HPDE6-E6E7 (cell line): ENCODE results near the gene HES7.
"Not testable (repeated sequence)": the region's sequence is repeated elsewhere in the genome, so short reads cannot be mapped to it uniquely, and the experiment has no call there.

Experiments
- DNase-seq: peaks from one replicate; pipeline ENCODE4 v3.0.0; 2011; ENCODE audit warnings: missing footprints; ENCODE audit errors: extremely low spot score

HES7 gene

DNA sequence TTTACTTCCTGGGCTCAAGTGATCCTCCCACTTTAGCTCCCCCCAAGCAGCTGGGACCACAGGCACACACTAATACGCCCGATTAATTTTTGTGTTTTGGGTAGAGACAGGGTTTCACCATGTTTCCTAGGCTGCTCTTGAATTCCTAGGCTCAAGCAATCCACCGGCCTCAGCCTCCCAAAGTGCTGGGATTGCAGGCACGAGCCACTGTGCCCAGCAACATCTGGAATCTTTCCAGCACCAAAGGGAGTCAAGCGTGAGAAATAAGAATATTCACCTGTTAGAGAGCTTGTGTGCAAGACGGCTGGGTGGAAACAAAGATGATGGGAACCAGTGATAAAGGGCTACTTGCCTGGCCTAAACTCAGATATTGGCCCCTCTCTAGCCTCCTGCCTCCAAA is 22.2 kb downstream of the HES7 start:
- no peak for DNase-seq

DNA sequence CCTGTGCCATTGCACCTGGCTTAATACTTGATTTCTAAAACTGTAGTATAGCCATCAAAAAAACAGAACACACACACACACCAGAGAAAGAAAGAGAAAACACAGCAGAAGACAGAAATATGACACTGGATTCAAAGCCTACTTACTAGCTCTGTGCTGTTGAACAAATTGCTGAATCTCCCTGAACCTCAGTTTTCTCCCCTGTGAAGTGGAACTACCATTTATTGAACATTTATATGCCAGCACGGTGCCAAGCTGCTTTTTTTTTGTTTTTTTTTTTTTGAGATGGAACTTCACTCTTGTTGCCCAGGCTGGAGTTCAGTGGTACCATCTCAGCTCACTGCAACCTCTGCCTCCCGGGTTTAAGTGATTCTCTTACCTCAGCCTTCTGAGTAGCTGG is 23.1 kb downstream of the HES7 start:
- no peak for DNase-seq

DNA sequence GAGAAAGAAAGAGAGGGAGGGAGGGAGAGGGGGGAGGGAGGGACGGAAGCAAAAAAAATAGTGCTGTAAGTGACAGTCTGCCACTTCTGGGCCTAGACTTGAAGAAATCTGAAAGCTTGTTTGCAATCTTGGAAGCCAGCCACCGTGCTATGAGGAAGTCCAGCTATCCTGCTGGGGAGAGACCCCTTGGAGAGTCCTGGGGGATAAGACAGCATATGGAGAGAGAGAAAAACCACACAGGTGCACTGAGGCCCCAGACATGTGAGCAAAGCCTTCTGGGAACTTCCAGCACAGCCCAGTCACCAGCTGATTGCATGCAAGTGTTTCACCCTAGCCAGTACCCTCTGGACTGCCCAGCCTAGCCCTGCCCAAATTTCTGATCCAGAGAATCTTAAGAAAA is 23.8 kb downstream of the HES7 start:
- no peak for DNase-seq

DNA sequence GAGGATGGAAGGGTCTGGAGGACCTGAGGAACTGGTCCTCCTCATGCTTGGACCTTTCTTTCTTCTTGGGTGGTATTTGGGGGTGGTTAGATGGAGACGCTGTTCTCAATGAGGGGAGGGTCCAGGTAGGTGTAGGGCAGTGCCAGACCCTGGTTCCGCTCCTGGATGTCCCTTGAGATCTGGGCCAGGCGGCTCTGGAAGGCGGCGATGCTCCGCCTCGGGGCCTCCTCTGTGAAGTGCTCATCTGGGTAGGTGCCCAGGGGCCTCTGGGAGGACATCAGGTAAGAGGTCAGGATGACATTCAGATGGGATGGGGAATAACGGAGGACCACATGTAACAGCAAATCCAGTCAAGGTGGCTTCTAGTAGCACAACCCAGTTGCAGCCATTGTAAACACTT is 27.4 kb downstream of the HES7 start:
- DNase-seq: no peak

DNA sequence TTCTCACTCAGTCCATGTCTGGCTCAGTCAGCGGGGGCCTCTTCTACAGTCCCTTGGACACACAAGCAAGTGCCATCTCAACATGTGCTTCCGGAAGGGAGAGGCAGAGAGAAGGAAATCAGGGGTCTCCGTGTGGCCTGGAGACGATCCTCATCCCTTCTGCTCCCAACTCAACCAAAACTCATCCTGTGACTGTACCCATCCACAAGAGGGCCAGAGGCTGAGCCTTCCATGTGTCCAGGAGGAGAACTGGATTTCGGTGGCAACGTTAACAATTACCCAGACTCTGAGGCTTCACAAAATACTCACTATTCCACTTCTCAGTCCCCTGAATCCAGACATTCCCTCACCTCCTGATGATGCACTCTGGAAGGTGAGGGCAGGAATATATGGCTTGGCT is 28.5 kb downstream of the HES7 start:
- no peak for DNase-seq

DNA sequence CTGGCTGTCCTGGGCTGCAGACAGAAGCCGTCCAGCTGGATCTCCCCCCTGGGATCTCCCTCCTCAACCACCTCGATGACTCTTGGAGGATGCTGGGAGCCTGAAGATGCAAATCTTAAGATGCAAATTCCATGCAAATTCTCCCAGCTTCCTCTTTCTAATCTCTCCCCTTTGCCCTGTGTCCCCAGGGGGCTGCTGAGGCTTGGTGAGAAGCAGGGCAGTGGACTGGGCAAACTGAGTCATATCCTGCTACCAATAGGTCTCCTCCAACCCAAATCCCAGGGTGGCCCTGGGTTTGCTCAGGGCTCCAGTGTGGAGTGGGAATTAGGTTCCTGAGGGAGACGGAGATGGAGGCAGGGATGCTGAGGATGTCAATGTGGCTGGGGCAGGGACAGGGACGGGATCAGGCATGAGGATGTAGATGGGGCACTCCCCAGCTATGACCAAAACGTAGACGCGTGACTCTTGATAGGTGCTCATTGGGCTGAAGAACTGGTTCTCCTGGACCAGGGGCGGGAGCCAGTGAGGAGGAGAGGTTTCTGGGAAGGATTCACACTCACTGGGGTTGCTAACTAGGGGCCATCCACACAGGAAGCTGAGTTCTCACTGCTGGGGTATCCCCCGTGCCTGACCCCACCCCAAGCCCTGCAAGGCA is 32.7 kb downstream of the HES7 start:
- DNase-seq: peak; percentile 17

DNA sequence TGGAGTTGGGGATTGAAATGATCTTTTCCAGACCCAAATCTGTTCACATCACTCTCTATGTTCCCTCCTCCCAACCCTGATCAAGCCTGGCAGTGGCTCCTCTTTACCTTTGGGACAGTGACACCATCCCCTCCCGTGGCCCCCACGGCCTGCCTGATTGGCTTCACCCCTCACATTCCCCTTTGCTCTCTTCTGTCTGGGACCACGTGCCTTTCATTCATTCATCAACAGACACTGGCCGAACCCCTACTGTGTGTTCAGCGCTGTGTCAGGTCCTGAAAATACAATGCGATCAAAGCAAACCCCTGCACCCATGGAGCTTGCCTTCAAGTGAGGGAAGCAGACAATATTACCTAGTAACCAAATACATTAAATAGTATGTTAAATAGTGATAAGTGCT is 34.2 kb downstream of the HES7 start:
- no peak for DNase-seq

DNA sequence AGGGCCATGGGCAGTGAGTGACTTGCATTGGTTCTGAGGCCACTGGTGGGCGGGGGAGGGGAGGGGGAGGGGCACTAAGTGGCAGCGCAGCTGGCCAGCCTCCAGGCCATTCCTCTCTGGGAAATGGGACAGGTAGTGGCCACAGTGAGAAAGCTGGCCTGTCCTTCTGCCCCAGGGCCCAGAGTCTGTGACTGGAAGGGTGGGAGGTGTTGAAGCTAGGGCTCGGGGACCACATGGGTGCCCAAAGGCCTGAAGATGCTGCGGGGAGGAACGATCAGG is 36.0 kb downstream of the HES7 start:
- DNase-seq: no peak

DNA sequence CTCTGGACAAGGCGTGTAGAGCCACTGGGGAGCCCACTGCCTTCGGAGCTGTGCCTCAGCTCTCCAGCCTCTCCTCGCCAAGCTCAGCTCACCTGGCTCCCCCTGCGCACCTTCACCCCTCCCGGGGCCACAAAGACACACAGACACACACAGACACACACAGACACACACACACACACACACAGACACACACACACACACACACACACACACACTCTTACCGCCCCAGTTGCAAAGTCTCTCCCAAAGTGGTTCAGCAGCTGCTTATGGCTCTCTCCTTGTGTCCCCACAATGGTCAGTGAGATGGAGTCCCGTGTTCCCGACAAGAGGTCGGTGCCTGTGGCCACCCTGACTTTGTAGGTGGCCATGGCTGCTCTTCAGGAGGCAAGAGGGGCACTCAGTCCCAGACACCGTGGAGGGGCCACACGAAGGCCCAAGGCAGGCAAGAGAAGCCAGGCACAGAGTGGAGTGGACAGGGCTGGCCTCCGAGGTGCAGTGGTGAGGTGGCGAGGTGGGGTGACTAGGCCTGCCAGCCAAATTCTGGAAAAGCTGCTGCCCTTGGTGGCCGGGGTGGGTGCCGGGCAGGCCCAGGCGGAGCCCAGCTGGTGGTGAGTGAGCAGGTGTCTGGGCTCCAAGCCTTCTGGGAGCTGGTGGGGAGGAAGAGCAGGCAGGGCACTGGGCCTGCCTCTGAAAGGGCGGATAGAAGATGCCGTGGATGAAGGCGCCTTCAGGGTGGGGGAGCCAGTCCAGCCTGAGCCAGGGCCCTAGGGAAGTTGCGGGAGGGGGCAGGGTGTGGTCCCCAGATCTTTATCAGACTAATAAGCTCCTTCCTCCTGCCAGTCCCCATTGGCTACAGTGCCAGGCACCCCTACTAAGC is 36.6 kb downstream of the HES7 start, which contains the start of gene ALOX12B:
Gene ALOX12B, minus strand, starts transcription at position 642 of the 877 bp plus-strand sequence. Its CDS starts 274 bp downstream, at position 368.
- DNase-seq: no peak

DNA sequence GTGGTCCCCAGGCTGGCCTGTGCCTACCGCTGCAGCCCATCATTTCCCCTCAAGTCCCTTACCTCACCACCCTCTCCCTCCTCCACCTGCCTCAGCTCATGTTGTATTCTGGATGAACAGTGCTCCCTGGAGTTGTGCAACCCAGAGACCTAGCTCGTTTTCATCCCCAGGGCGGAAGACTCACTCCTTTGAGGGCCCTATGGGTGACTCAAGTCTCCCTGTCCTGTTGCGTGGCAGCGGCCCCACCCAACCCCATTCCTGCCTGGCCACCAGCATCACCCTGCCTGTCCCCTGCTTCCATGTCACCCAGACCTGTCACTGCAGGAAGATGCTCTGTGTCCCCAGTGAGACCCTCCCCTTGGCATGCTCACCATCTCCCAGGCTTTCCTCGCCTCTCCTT is 39.7 kb downstream of the HES7 start:
- no peak for DNase-seq

DNA sequence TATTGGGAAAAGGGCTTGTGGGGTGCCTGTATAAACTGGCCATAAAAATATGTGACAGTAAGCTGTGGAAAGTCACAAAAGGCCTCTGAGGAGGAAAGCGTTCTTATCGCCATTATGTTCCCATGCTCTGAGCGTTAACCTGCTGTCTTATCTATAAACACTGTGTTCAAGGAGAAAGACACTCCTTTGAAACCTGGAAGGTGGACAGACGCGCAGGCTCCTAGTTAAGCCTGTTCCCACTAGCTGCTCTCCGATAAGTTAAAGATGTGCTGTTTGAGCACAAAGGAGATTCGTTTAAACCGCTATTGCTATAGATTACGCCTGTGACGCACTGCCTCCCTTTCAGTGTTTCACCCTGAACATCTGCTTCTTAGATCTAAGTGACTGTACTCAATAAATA is 41.6 kb downstream of the HES7 start:
- no peak for DNase-seq

DNA sequence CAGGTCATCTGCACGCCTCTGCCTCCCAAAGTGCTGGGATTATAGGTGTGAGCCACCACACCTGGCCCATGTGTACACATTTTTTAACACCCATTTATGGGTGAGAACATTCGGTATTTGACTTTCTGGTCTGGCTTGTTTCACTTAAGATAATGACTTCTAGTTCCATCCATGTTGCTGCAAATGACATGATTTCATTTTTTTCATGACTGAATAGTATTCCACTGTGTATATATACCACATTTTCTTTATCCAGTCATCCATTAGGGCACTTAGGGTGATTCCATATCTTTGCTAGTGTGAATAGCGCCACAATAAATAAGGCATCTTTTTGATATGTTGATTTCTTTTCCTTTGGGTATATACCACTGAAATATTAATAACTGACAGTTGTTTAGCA is 42.0 kb downstream of the HES7 start:
- DNase-seq: no peak

DNA sequence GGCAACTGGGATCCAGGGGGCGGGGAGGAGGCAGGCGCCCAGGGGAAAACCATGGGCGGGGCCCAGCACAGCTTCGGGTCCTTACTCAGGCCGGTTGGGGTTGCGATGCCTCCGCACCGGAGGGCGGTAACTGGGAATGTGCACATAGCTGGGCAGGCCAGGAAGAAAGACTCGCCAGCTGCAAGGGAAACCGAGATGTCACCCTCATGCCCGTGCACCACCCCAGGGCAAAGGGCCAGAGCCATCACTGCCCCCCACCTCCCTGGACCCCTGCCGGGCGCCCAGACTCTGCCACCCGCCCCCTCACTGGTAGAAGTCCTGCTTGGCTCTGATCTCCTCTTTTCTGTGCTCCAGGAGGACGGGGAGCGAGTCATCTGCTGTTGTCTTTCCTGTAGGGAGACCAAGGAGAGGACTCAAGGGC is 43.1 kb downstream of the HES7 start:
- DNase-seq: no peak

DNA sequence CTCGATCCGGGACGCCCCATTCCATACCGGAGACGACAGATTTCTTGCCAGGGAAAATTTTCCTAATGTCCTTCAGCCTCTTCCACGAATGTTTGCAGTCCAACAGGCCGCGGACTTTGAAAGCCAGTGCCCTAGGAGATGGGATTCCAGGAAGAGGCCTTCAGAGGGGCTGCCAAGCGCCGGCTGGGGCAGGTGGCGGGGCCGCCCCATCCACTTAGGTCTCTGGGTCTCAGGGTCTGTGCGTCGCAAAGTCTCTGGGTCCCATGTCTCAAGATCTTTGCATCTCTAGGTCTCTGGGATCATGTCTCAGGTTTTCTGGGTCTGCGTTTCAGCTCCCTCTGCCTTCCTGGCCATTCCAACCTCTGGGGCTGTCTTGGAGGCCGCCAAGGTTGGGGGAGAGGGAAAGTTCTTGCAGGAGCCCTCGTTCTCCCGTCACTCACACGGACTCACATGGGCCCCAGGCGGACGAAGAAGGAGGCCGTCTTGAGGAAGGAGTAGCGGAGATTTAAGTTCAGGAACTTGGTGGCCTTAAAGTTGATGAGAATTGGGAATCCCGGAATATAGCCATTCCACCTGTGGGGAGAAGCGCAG is 43.6 kb downstream of the HES7 start:
- DNase-seq: no peak

DNA sequence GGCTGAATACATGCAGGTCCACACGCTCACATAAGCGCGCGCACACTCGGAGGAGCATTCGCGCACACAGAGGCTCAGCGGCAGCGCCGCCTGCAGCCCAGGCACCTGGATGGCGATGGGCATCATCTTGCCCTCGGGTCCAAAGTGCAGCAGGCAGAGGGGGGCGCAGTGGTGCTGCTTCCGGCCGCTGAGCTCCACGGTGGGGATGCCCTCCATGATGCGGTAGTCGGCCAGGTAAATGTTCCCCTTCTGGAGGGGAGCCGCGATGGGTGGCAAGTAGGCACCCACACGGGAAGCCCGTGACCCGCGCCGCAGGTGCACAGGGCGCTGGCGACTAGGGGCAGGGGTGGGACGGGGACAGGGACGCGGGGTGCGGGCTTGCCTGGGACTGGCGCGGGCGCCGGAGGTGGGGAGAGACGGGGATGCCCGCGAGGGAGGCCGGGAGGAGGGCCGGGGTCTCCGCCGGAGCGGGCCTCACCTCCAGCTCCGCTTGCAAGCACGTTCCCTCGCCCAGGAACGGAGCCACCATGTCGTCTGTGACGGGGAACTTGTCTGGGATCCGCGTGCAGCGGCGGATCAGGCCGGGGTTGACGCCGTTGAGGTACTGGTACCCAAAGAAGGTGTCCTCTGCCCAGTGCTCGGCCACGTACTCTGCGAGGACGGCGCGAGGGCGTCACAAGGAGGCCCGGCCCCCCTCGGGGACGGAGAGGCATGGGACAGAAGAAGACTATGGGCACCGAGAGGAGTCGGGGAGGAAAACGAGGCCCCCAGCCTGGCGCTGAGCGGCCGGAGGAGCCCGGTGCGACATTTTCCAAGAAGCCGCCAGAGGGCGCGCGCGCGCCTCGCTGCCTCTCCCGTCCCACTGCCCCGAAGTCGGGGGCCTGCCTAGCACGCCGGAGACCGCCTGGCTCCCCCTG is 44.4 kb downstream of the HES7 start:
- DNase-seq: peak; percentile 70

DNA sequence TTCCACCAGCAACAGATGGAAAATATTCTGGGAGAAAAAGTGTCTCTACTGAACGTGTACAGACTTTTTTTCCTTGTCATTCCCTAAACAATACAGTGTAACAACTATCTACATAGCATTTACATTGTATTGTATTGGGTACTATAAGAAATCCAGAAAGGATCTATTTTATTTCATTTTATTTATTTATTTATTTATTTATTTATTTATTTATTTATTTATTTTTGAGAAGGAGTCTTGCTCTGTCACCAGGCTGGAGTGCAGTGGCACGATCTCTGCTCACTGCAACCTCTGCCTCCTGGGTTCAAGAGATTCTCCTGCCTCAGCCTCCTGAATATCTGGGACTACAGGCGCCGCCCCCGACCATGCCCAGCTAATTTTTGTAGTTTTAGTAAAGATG is 46.0 kb downstream of the HES7 start:
- DNase-seq: not testable (repeated sequence)

DNA sequence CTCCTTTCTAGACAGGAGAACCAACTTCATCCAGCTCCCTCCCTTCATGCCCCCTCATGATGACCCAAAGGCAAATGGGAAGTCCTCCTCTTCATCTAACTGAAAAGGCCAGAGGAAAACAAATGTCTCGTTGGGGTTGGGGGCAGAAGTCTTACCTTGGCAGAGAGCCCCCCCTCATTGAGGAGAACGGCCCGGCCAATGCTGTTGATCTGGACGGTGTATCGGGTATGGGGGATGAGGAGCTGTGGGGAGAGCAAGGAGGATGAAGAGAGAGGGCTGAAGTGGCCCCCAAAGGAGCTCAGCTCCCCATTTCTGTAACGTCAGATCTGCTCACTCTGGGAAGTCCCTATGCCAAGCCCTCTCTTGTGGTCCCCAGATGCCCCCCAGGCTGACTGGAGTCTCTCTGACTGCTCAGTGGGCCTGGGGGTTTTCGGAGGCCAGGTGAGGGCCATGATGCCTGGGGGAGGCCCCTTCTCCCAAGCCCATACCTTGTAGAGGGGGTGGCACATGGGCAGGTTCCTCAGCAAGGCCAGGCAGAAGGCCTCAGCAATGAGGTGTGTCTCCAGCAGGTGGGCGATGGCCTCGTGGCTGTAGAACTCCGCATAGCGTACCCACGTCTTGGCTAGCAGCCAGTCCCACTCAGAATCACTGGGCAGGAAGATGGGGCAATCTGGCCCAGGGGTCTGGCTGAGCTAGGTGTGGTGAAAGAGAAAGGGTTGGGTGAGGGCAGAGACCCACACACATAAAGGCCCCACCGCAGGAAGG is 47.2 kb downstream of the HES7 start:
- no peak for DNase-seq

DNA sequence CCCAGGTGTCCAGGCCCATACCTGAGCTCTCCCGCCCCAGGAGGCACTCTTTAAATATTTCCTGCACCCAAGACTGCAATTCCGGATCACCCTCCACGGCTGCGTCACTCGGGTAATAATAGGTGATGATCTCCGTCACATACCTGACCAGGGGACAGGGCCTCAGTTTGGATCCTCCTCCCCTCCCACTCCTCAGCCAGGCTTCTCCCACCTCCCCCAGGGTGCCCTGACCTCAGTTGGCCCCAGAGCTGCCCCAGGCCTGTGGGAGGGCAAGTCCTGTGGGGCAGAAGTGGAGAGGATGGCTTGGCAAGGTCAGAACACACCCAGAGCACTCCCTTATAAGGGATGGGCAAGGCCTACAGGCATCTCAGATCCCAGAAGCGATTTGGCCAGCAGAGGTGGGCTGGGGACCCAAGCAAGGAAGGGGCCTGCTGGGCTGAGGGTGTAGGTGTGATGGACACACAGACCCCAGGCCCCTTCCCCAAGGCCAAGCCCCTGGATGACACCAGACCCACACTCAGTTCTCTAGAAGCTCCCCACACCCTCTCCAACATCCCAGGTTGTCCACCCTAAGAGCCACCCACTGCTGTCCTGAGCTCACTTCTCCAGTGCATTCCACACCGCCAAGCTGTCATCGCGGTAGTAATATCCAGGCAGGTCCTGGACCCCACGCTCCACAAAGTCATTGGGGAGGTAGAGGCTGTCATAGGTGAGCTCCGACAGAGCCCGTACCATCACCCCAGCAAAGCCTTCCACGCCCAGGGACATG is 48.1 kb downstream of the HES7 start:
- DNase-seq: no peak

DNA sequence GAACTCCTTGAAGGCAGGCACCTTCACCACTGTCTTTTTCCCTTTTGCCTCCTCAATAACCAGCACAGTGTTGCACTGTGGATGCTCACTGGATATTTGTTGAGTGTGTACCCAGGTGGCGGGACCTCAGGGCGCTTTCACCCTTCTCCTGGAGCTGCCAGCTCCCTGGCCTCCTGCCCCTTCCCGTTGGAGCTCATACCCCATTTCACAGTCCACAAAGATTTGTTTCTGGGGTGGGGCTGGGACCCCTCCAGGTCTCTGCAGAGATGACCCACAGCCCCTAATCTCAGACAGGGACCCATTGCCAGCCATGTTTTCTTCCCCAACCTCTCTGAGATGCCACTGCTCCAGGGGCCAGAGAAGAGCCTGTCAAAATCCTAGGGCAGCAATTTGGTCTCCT is 48.8 kb downstream of the HES7 start:
- DNase-seq: no peak

DNA sequence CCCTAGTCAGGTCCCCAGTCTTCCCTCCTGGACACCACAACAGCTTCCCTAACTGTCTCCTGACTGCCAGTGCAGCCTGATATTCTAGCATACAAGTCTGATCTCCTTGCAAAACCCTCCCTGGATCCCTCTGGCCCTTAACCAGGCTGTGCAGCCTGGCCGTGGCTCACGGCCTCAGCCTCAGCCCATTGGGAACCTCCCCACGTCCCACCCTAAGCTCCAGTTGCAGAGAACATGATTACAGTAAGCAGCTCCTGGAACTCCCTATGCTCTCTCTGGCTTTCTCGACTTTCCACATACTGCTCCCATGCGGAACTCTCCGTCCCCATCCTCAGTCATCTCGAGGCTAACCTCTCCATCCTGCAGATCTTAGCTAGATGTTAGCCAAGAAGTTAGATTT is 49.4 kb downstream of the HES7 start:
- DNase-seq: no peak
